CD4-positive, alpha-beta T cell treated with Interleukin-17A for 4 hours (primary cell): Measurements from ENCODE around the gene XPO6.

Source experiments
- DNase-seq: peaks from one replicate; pipeline ENCODE4 v3.0.0-alpha.2; 2020; ENCODE audit warnings: mixed read lengths

The XPO6 gene

DNA sequence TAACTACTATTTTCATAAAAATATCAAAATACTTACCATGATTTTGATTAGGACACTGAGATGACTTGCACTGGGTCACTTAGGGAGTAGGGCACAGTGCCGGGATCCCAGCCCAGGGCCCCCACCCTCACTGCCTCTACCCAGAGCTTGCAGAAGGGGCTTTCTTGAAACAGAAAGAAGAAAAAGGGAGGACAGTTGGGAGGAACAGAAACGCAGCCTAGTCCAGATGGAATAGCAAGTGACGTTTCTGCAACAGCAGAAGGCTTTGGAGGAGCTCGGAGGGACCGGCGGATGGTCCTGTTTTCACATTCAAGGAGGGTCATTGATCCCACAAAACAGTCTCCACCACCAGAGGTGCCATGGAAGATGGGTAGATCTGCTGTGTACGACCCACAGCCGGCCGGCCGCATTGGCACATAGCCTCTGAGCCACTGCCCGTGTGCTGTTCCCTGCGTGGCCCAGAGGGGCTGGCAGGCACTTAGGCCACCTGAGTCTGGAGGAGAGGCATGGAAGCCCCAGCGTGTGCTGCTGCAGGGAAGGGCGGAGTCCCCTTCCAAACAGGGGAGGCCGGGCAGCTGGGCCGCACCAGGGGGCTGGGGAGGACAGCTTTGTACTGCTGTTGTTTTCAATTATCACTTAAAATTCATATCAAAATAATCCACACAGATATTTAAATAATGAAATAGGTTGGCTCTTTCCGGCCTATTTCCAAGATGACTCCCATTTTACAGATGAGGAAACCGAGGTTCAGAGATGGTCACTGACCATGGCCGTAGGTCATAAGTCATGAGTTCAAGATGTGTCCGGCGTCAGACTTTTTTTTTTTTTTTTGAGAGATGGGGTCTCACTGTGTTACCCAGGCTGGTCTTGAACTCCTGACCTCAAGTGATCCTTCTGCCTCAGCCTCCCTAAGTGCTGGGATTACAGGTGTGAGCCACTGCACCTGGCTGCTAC, 125.3 kb downstream of the XPO6 start:
- no peak for DNase-seq

DNA sequence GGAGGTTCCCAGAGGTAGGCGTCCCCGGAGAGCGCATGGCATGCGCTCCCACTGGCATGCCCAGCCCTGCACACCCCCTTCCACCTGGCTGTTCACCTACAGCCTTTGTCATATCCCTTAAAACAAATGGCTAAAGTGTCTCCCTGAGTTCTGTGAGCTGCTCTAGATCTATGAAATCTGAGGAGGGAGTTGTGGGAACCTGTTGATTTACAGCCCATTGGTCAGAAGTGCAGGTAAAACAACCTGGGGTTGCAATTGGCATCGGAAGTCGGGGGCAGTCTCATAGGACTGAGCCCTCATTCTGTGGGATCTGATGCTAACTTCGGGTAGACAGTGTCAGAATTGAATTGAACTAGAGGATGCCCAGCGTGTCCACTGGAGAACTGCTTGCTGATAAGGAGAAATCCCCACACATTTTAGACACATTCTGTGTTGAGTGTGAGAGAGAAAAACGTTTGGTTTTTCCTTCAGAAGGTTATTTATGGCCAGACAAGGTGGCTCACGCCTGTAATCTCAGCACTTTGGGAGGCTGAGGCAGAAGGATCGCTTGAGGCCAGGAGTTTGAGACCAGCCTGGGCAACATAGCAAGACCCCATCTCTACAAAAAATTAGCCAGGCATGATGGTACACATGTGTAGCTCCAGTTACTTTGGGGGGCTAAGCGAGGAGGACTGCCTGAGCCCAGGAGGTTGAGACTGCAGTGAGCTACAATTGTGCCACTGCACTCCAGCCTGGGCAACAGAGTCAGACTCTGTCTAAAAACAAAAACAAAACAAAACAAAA, 126.2 kb downstream of the XPO6 start:
- DNase-seq, result no peak

DNA sequence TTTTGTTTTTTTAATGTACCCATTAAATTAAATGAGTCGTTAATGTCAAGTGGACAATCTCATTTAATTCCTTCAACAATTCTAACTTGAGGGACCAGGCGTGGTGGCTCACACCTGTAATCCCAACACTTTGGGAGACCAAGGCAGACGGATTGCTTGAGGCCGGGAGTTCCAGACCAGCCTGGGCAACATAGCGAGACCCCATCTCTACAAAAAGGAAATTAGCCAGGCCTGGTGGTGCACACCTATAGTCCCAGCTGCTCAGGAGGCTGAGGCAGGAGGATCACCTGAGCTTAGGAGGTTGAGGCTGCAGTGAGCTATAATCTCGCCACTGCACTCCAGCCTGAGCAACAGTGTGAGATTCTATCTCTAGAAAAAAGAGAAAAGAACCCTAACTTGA, 127.6 kb downstream of the XPO6 start:
- DNase-seq, result no peak

DNA sequence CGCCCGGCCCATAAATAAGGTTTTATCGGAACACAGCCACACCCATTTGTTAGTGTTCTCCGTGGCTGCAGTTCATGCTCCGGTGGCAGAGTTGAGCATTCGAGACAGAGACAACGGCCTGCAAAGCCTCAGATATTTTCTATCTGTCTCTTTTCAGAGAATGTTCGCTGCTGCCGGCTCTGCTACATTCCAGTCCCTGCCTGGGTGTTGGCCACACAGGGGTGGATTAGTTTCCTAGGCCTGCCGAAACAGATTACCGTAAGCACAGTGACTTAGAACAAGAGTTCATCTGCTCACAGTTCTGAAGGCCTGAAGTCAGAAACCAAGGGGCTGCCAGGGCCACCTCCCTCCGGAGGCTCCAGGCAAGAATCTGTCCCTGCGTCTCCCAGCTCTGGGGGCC, 129.1 kb downstream of the XPO6 start:
- DNase-seq, result no peak

DNA sequence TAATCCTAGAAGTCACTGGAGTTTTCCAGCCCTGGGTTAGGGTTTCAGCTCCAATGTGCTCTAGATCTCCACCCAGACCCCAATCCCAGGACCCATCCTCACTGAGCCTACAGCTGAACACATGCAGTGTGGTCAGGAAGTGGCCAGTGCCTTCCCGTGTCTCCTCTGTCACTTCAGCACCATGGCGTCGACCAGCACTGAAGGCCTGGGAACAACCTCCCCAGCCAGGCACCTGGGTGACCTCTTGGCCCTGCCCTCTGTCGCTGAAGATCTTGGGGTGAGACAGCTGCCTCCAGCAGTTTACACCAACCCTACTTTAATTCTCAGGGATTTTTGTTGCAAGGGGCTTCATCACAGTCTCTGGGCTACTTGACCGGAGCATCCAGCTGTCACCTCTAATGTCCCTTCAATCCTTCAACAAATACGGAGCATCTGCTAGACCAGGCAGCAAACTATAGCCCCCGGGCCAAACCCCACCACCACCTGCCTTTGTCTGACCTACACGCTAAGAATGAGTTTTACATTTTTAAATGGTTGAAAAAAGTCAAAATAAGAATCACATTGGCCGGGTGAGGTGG, 130.3 kb downstream of the XPO6 start:
- no peak for DNase-seq

DNA sequence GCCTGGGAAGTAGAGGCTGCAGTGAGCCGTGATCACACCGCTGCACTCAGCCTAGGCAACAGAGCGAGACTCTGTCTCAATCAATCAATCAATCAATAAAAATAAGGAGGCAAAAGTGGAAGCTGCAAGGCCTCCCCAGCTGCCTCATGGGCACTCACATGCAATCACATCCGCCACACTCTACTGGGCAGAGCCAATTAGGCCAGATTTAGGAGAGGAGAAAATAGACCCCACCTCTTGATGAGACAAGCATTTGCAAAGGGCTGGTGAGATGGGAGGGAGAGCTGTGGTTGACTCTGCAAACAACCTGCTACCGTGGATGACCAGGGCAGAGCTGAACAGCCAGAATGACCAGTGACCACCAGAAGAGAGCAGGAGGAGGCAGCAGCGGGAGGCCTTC, 133.5 kb downstream of the XPO6 start:
- DNase-seq, result no peak

DNA sequence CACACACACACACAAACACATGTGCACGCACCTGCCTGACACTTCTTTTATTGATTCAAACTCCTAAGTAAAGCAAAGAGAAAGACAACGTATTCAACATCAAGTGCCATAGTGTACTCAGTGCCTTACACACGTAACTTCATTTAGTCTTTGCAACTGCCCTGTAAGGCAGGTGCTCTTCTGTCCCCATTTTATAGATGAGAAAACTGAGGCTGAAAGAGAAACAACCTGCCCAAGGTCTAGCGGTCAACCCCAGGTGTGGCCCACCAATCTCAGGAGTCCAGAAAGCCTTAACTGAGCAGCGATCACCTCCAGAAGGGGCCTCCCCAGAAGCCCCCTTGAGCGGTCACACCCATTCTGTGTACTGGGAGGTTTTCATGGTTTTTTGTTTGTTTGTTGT, 137.9 kb downstream of the XPO6 start:
- no peak for DNase-seq

DNA sequence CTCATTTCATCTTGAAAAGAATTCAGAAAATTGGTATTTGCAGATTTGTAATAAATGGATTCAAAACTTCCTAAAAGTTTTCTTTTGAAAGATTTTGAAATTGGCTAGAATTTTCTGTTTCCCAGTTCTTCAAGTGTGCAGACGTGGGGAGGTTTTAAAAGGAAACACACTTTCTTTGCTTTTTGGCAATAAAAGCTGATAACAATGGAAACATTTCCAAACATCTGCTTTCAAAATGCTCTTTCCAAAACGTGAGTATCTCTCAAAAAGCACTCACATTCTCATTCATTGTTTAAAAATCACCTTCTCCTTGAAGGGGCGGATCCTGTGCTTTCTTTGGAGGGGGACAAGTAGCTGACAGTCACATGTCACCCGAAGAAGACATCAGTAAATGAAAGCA, 139.7 kb downstream of the XPO6 start:
- DNase-seq, result no peak

DNA sequence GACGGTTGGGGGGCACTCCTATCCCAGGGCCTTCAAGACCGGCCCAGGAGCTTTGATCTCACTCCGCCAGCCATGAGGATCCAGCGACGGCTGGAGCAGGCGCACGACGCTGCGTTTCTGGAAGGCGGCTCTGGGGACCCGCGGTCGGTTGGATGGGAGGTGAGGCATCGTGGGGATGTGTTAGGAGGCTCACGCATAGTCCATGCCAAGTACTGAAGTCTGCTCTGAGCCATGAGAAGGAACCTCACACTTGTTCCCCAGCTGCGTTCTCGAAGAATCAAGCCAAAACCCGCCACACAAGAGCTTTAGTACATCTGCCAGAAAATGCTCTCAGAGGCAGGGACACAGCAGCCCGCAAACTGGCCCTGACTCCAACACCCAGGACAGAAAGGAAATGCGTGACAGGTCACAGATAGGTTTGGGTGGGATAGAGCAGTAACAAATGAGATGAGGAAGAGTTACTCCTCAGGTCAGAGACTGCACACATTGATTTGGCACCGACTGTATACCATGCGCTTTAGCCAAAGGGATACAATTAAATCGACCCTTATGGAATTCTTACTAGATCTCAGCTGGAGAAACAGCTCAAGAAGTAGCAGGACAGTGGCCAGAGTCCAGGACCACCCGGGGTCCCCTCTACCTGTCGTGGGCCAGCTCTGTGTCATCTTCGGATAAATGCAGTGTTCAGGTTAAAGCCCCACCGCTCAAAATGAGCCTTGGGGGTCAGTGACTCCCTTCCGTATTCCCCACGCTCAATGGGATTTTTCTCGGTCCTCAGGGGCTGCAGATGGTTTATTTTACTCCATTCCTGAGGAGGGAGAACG, 141.6 kb downstream of the XPO6 start:
- DNase-seq, result no peak

DNA sequence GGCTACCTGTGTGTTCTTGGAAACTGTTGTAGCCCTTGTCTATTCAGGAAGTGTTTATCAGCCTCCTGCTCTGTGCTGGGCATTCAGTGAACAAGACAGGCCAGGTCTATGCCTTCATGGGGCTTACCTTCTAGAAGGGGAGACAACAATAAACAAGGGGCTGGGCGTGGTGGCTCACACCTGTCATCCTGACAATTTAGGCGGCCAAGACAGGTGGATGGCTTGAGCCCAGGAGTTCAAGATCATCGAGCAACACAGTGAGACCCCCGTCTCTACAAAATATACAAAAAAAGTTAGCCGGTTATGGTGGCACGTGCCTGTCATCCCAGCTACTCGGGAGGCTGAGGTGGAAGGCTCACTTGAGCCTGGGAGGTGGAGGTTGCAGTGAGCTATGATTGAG, 142.8 kb downstream of the XPO6 start:
- DNase-seq, result no peak

DNA sequence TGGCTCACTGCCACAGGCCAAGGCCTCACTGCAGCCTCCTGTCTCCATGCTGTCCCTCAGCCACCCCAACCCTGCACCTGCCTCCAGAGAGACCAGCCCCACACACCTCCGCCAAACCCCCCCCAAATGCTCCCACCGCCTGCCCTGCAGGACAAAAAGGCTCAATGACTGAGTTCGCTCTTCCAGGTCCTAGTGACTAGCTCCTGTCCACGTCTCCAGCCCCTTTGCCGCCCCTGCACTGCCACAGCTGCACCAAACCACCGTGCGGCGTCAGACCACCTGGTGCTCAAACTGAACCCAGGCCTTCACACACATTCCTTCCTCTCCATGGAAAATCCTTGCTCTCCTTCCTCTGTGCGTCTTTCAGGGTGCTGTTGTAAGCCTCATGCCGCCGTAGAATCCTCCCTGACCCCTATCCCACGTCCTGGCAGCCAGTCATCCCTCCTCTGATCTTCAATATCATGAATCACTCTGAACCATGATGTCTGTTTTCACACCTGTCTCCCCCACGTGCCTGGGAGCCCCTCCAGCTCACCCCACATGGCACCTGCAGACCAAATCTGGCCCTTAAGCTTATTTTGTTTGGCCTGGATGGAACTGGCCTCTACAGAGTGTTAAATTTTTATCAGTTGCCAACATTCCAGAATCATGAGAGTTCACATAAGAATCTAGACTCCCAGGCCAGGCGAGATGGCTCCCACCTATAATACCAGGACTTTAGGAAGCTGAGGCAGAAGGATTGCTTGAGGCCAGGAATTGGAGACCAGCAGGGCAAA, 144.0 kb downstream of the XPO6 start:
- no peak for DNase-seq

DNA sequence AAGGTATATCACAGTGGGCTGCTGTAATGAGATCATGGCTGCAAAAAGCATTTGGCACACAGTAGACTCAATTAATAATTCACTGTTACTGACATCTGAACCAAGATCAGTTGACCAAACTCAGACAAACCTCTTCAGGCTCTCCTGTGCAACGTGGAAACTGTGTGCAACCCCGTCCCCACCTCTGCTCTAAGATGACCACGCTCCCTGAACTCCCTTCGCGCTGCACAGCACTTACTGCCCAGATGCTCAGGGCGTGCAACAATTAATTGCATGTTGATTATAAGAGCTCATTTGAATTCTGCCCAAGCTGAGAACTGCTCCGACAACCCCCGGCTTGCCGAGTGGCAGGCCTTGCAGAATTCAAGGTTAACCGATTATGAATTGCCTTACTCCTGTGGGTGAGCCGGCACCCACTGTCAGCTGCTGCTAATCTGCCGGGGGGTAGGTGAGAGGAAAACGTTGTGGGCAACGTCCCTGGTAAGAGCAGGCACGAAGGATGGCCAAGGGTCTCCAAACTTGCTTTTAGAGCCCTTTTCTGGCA, 147.0 kb downstream of the XPO6 start:
- no peak for DNase-seq

DNA sequence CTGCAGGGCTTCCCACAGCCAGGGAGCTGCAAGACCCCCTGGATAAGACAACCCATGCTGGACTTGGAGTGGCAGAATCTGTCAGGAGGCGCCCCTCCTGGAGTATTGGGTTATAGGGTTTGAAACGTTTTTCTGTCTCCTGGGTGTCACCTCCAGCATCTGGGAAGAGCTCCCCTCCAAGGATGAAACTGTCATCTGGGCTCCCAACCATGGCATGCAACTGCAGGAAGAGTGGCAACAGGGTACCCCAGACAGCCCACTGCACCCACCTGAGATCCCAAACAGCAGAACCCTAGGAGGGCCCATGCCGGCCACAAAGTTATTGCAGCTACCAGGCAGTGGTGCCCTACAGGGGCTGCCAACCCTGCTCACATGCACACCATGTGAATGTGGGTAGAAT, 147.6 kb downstream of the XPO6 start:
- no peak for DNase-seq

DNA sequence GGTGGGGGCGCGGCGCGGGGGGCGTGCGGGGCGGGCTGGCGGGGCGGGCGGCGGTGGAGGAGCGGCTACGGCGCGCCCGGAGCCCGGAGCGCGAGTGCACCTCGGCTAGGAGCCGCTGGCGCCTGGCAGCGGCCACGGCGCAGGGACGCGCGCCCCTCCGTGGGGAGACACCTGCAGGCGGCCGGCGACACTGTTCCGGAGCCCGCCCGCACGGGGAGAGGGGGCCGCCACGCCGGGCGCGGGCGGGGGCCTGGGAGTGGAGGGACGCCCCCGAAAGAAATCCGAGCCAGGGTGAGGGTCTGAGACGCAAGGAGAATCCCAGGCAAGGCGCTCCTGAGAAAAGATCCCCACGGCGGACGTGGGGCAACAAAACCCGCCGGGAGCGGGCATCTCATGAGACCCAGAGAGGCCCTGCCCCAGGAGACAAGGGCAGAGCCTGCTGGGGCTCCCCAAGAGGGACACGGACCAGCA, 148.1 kb downstream of the XPO6 start, which contains the start of gene GSG1L:
Gene GSG1L, minus strand, starts transcription at position 124 of the 471 bp plus-strand sequence. CDS start 290 bp downstream, outside the sequence.
- no peak for DNase-seq

DNA sequence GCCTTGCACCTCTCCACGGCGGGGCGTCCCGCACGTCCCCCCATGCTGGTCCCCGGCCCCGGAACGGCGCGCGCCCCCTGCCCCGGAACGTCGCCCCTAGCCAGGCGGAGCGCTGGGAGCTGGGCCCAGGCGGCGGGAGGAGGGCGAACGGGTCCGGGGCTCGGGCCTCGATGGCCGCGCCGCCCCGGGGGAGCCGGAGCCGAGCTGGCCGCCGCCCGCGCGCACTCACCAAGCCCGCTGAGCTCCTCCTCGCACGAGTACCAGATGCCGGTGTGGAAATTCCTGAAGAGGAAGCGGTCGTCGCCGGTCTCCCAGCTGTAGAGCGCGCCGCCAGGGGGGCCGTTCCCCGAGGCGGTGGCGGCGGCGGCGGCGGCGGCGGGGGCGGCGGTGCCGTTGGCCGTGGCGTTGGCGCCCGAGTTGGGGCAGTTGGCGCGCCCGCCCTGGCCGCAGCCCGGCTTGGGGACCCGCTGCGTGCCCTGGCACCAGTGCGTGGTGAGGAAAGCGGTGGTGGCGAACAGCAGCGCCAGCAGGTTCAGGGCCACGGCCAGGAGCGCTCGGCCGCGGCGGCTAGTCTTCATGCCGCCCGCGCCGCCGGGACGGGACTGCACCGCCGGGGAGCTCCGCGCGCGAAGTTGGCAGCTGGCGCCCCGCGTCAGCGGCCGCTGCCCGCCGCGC, 148.8 kb downstream of the XPO6 start:
- no peak for DNase-seq

DNA sequence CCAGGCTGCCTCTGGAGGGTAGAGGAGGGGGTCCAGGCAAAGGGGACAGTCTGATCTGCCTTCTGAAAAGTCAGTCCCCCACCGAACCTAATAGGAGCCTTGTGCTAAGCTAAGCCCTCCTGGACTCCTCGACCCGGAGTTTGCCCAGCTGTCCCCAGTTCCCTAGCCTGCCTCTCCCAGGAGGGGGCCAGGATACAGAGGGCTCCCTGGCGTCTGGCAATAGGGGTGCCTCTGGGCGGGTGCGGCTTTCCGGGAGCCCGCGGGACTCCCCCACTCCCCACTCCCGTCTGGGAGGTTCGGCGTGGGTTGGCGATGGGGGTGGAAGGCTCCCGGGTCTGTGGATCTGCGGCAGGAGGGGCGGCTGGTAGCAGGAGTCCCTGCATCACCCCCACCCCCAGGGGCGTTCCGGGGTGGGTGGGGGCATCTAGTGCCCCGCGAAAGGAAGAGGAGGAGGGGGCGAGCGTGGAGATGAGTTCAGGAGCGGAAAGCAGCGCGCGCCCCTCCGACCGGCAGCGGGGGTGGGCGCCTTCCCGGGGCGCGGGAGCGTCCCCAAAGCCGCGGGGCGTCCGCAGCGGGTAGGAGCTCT, 149.4 kb downstream of the XPO6 start:
- no peak for DNase-seq

DNA sequence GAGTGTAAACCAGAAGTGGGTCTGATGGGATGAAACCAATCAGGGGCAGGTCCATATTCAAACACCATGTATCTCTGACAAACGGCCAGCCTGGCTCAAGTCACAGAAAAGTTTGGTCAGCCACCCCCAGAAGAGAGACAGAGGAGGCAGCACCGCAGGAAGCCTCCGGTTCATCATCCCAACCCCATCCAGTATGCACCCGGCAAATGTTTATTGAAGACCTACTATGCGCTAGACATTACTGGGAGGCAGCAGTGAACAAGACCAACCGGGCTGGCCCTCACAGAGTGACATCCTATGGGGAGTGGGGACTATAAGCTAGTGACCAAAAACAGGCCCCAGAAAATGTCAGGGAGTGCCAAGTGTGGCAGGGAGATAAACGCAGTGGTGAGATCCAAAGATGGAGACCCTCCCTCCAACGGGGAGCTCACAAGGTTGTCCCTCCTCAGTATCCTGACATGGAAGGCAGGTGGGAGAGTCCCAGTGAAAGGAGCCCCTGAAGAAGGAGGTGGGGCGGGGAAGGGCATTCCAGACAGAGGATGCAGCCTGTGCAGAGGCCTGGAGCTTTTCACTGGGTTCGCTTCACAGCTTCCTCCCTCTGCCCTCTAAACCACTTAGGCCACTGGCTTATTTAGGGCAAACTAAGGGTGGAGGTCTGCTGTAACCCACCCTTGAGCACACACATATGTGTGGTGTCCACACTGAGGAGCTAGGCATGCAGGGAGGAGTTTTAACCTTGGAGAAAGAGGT, 150.2 kb downstream of the XPO6 start:
- no peak for DNase-seq

DNA sequence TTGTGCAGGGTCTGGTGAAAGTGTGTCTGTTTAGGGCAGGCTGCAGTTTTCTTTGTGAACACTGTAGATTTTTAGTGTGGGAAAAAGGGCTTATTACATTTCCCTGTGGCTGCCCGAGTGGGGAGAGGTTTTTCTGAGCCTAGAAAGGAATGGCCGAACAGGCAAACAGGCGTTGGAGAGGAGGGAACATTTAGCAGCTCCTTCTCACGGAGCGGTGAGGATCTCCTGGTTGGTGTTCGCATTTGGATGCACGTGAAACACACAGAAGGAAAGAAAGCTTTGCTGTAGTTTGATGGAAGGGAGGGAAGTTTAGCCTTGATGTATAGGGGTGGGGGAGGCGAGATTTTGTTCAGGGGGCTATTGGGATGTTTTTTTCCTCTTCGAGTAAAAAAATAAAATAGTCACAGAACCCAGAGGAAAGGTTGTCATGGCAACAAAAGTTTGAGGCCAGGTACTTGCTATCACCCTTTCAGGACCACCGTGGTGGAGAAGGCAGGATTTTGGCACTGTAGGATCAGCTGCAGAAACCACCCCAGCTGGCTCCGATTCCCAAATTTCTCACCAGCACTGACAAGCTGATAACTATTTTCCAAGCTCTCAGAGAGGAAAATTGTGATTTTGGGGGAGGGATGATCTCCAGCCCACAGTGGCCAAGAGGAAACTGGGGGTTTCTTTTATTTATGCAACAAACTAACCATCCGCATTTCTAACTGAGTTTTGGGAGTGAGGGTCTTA, 151.8 kb downstream of the XPO6 start:
- no peak for DNase-seq
